HEK293 (cell line): ENCODE results near the gene RFPL1.

Source experiments
- ZNF138 ChIP-seq: fragments of 450-650 bp; formaldehyde crosslinking; IDR thresholded peaks from 2 replicates; pipeline ENCODE4 v1.5.1; 2016; ENCODE audit warnings: missing biosample characterization, missing genetic modification characterization, borderline replicate concordance
- ZNF596 ChIP-seq: fragments of 450-650 bp; IDR thresholded peaks from 2 replicates; pipeline ENCODE4 v1.5.0; 2018; ENCODE audit warnings: missing biosample characterization, mild to moderate bottlenecking, missing genetic modification characterization, moderate library complexity

GRCh38 chr22:29481265-29482000 lies 43.0 kb downstream of the RFPL1 start:
- TF ChIP-seq ZNF138 (tag by site-specific recombination) (no peak), ZNF596 (tag by site-specific recombination) (no peak)
